HG02571 (cell line): ENCODE measurements around the gene CPT1A.

ENCODE experiments used
- ATAC-seq: cut with Tn5 transposase; IDR thresholded peaks from one replicate; pipeline ENCODE4 v1.9.1; 2021; ENCODE audit warnings: mild to moderate bottlenecking, moderate library complexity; ENCODE audit not compliant: unreplicated experiment

CPT1A gene

GRCh38 chr11:68762481-68762880, 79.2 kb downstream of the CPT1A start:
- ATAC-seq: no peak

GRCh38 chr11:68761801-68762200, 79.9 kb downstream of the CPT1A start:
- ATAC-seq: no peak

GRCh38 chr11:68759991-68760390, 81.7 kb downstream of the CPT1A start:
- no peak for ATAC-seq

GRCh38 chr11:68757711-68758110, 84.0 kb downstream of the CPT1A start:
- no peak for ATAC-seq

- no peak for ATAC-seq
These were observed 85.4 kb downstream of the CPT1A start for GRCh38 chr11:68756171-68756766.

- ATAC-seq: no peak
These were observed 88.4 kb downstream of the CPT1A start for GRCh38 chr11:68753300-68753699.

- no peak for ATAC-seq
These were observed 90.3 kb downstream of the CPT1A start, which contains the start of gene TESMIN for GRCh38 chr11:68751331-68751856. TSS of gene TESMIN (minus strand) at chr11:68751520. CDS start at chr11:68750660, 860 bp downstream.

GRCh38 chr11:68751004-68751325, 90.8 kb downstream of the CPT1A start:
- ATAC-seq: no peak

- ATAC-seq: no peak
These were observed 91.3 kb downstream of the CPT1A start for GRCh38 chr11:68750195-68751003.

- no peak for ATAC-seq
These were observed 92.2 kb downstream of the CPT1A start for GRCh38 chr11:68749229-68750123.

- ATAC-seq: no peak
These were observed 93.7 kb downstream of the CPT1A start for GRCh38 chr11:68748061-68748460.

GRCh38 chr11:68743539-68743938, 98.2 kb downstream of the CPT1A start:
- no peak for ATAC-seq

GRCh38 chr11:68741463-68741862, 100.3 kb downstream of the CPT1A start:
- no peak for ATAC-seq

GRCh38 chr11:68735646-68736045, 106.1 kb downstream of the CPT1A start:
- ATAC-seq: no peak

- ATAC-seq: no peak
These were observed 106.6 kb downstream of the CPT1A start for GRCh38 chr11:68735125-68735524.

GRCh38 chr11:68734111-68734510, 107.6 kb downstream of the CPT1A start:
- no peak for ATAC-seq

- no peak for ATAC-seq
These were observed 113.9 kb downstream of the CPT1A start for GRCh38 chr11:68727783-68728182.

GRCh38 chr11:68724293-68724692, 117.4 kb downstream of the CPT1A start:
- no peak for ATAC-seq

GRCh38 chr11:68722143-68722542, 119.6 kb downstream of the CPT1A start:
- ATAC-seq: no peak

GRCh38 chr11:68721075-68721474, 120.6 kb downstream of the CPT1A start:
- no peak for ATAC-seq

- no peak for ATAC-seq
These were observed 126.1 kb downstream of the CPT1A start for GRCh38 chr11:68715456-68716122.
